GM12801 (cell line): ENCODE results near the gene HUS1.

ENCODE experiments used
- TF ChIP-seq, protein P1 (sequence below): IDR thresholded peaks from one replicate; pipeline ENCODE4 v1.5.1; 2011; ENCODE audit warnings: control low read depth; ENCODE audit not compliant: insufficient read length; ENCODE audit errors: extremely low read depth

HUS1 gene

GRCh38 chr7:47954231-47954911, 25.0 kb downstream of the HUS1 start:
- TF ChIP-seq, protein P1, sequence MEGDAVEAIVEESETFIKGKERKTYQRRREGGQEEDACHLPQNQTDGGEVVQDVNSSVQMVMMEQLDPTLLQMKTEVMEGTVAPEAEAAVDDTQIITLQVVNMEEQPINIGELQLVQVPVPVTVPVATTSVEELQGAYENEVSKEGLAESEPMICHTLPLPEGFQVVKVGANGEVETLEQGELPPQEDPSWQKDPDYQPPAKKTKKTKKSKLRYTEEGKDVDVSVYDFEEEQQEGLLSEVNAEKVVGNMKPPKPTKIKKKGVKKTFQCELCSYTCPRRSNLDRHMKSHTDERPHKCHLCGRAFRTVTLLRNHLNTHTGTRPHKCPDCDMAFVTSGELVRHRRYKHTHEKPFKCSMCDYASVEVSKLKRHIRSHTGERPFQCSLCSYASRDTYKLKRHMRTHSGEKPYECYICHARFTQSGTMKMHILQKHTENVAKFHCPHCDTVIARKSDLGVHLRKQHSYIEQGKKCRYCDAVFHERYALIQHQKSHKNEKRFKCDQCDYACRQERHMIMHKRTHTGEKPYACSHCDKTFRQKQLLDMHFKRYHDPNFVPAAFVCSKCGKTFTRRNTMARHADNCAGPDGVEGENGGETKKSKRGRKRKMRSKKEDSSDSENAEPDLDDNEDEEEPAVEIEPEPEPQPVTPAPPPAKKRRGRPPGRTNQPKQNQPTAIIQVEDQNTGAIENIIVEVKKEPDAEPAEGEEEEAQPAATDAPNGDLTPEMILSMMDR: no peak

- TF ChIP-seq, protein P1: no peak
Observed at GRCh38 chr7:47953822-47954221, 25.6 kb downstream of the HUS1 start.

- TF ChIP-seq, protein P1: no peak
Observed at GRCh38 chr7:47952224-47952623, 27.2 kb downstream of the HUS1 start.

DNA sequence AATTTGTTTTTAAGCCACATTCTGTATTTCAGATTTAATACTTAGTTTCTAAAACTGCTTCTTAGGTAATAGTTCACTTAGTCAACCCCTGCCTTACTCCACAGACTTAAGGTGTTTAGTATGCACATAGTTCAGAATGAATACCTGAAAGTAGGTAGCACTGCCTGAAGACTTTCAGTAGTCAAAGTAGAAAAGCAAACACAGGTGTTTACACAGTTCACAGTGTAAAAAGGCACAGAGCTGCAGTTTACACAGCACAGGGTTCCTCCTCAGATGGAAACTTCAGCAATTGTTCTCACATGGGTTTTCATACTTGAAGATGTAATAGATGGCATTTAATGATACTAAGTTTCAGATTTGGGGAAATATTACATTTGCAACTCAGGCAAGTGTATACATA, 28.0 kb downstream of the HUS1 start:
- TF ChIP-seq, protein P1: no peak

DNA sequence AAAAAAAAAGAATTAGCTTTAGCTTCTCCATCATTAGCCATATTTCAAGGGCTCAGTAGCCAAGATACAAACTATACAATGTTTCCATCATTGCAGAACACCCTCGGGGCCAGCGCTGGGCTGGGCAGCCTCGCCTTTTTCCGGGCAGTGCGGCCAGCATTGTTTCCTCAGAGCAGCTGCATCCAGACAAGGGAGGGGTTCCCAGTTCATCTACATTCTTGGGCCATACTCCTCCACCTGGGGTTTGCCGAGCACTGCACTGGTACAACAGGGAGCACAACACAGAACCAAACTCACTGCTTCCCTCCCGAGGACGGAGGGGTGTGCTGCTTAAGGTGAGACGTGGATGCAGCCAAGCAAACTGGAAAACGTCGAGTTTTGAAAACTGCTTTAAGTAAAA, 28.7 kb downstream of the HUS1 start:
- TF ChIP-seq, protein P1: no peak

DNA sequence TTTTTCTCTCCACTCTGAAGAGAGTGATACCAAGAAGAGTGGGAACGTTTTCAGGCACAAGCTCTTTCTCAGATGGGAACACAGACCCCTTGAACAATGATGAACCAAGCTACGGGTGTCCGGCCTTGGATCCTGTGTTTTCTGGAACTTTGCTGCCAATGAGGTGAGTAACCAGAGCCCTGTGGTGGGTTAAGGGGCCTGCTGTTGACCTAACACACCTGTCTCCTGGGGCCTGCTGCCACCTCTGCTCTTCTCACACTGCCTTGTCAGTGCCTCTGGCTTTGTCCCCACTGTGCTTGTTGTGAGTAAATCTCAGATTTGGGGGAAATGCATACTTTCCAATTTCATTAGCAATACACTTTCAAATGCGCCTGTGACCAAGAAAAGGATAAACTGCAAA, 29.7 kb downstream of the HUS1 start:
- TF ChIP-seq, protein P1: no peak

DNA sequence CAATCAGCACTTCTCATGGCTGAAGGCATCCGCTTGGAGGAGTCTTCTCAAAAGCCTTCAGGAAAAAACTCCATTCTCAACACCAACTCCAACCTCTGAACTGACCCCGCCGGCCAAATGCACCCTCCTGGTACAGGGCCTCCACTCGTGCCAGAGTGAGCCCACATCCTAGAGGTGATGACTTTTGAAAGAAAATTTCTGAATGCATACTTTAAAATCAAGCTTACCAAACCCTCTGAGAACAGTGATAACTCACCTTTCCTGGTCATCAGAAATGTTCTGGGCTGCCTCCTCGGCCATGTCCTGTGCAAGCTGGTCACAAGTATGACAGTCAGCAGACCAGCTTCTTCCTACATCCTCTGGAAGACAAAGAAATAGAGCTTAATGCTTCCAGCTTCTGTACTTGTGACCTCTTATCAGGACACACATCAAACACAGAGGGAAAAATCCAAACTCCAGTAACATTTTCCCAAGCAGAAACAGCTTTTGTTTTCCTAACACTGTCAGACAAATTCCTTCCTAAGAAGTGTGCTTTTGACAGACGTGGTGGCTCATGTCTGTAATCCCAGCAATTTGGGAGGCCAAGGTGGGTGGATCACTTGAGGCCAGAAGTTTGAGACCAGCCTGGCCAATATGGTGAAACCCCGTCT, 31.1 kb downstream of the HUS1 start, which contains the start of gene PKD1L1:
PKD1L1 (minus strand) TSS at position 326 of the 650 bp plus-strand sequence; CDS start at position 300, 26 bp downstream.
- TF ChIP-seq, protein P1: no peak
